DMS 273 treated with DMSO at 0.1 percent for 48 hours (cell line): ENCODE data around the gene EXT2.

Experiments used
- DNase-seq: peaks from one replicate; lab custom pipeline; 2025; lab: John Stamatoyannopoulos, UW

EXT2 gene

GRCh38 chr11:44165432-44165831 lies 70.0 kb downstream of the EXT2 start:
- no peak for DNase-seq

- no peak for DNase-seq
Observed at GRCh38 chr11:44167046-44167445, 71.6 kb downstream of the EXT2 start.

GRCh38 chr11:44171518-44171917 lies 76.0 kb downstream of the EXT2 start:
- DNase-seq: peak; percentile 15

- DNase-seq: no peak
Observed at GRCh38 chr11:44172966-44173365, 77.5 kb downstream of the EXT2 start.

- no peak for DNase-seq
Observed at GRCh38 chr11:44174842-44175241, 79.4 kb downstream of the EXT2 start.

GRCh38 chr11:44176546-44177213 lies 81.2 kb downstream of the EXT2 start:
- DNase-seq: no peak

GRCh38 chr11:44177905-44178304 lies 82.4 kb downstream of the EXT2 start:
- no peak for DNase-seq

GRCh38 chr11:44178381-44178780 lies 82.9 kb downstream of the EXT2 start:
- DNase-seq: no peak

- no peak for DNase-seq
Observed at GRCh38 chr11:44179173-44179572, 83.7 kb downstream of the EXT2 start.

- DNase-seq: no peak
Observed at GRCh38 chr11:44180107-44180506, 84.6 kb downstream of the EXT2 start.

GRCh38 chr11:44185522-44185921 lies 90.0 kb downstream of the EXT2 start:
- no peak for DNase-seq

GRCh38 chr11:44186321-44186930 lies 90.9 kb downstream of the EXT2 start:
- no peak for DNase-seq

- DNase-seq: no peak
Observed at GRCh38 chr11:44188643-44189042, 93.2 kb downstream of the EXT2 start.

GRCh38 chr11:44189986-44190882 lies 94.8 kb downstream of the EXT2 start:
- DNase-seq: no peak

- no peak for DNase-seq
Observed at GRCh38 chr11:44190883-44191230, 95.4 kb downstream of the EXT2 start.

- DNase-seq: no peak
Observed at GRCh38 chr11:44191322-44192016, 96.0 kb downstream of the EXT2 start.

- DNase-seq: no peak
Observed at GRCh38 chr11:44192017-44192385, 96.5 kb downstream of the EXT2 start.

- no peak for DNase-seq
Observed at GRCh38 chr11:44192462-44193100, 97.1 kb downstream of the EXT2 start.

- no peak for DNase-seq
Observed at GRCh38 chr11:44193856-44194255, 98.4 kb downstream of the EXT2 start.

GRCh38 chr11:44198146-44198724 lies 102.8 kb downstream of the EXT2 start:
- no peak for DNase-seq

- DNase-seq: no peak
Observed at GRCh38 chr11:44199298-44199697, 103.8 kb downstream of the EXT2 start.

- no peak for DNase-seq
Observed at GRCh38 chr11:44199816-44200215, 104.3 kb downstream of the EXT2 start.
